ENCODE measurements around the gene LYZL1.

GRCh38 chr10:29273478-29273877 is 15.4 kb upstream of the LYZL1 start:
- TF ChIP-seq TAF1 (IDR thresholded peaks at IDR 0.05; ENCODE audit: borderline replicate concordance, insufficient read depth, low read length) (no peak), POLR2AphosphoS5 (IDR thresholded peaks at IDR 0.05; ENCODE audit: low read depth, low read length) (no peak), FOXP2 (optimal IDR thresholded peaks at IDR 0.05; ENCODE audit: borderline replicate concordance, extremely low read depth, extremely low read length, insufficient read depth) (no peak), SIN3A (IDR thresholded peaks at IDR 0.05; ENCODE audit: borderline replicate concordance, insufficient read depth, low read length) (no peak), REST (IDR thresholded peaks at IDR 0.05; ENCODE audit: insufficient read depth in 1 of 2, low read depth in 2 of 2, low read length in 2 of 2) (no peak)

Measured in PFSK-1 (cell line).